Ishikawa (cell line): ENCODE results near the gene STX7.

Experiments
- EGR1 ChIP-seq: IDR thresholded peaks from 2 replicates; pipeline ENCODE4 v1.6.1; 2012
- RAD21 ChIP-seq: IDR thresholded peaks from 2 replicates; pipeline ENCODE4 v1.6.1; 2012; ENCODE audit warnings: low read depth
- TF ChIP-seq, protein P1 (sequence below): IDR thresholded peaks from 2 replicates; pipeline ENCODE4 v1.6.1; 2012

DNA sequence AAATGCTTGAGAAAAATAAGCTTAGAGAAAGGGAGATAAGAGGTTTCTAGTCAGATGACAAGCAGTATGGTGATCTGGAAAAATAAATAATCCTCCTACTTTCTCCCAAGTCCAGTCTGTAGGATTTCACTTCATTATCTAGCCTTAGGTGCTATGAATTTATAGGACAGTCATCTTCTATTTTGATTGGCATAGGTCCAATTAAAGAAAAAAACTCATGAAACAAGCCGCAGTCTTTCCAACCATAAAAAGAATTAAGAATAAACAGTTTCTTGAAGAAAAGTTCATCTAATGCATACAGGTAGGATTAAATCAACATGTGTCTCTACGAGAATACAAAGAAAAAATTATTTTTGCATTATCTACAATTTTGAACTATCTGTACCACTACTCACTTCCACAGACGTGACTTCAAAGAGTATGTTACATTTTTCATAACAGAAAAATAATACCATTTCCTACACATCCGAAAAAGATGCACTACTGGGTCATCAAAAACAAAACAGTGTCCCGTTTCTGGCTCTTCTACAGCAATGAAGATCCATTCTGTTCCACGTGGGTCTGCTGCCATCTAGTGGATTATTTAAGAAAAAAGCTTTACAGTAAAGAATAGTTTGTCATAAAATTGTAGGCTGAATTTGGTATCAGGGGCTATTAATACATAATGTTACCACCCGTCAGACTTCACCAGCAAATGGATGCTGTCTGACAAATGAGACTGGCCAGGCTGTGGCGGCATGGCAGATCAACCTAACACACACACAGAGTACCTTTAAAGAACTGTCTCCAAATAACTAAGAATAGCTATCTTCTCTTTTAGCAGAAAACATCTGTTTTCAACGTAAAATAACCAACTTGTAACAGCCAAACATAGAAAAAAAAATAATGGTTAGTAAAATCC lies 28.9 kb downstream of the STX7 start:
- TF ChIP-seq RAD21: peak; percentile 79
- TF ChIP-seq, protein P1, sequence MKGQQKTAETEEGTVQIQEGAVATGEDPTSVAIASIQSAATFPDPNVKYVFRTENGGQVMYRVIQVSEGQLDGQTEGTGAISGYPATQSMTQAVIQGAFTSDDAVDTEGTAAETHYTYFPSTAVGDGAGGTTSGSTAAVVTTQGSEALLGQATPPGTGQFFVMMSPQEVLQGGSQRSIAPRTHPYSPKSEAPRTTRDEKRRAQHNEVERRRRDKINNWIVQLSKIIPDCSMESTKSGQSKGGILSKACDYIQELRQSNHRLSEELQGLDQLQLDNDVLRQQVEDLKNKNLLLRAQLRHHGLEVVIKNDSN: no peak
- TF ChIP-seq EGR1: no peak
